GM21528 (cell line): ENCODE measurements around the gene UCMA.
"Not testable (repeated sequence)": the region's sequence is repeated elsewhere in the genome, so short reads cannot be mapped to it uniquely, and the experiment has no call there.

ENCODE experiments used
- ATAC-seq: cut with Tn5 transposase; IDR thresholded peaks from one replicate; pipeline ENCODE4 v1.9.1; 2021; ENCODE audit warnings: mild to moderate bottlenecking, moderate library complexity; ENCODE audit not compliant: unreplicated experiment, low FRiP score

Gene UCMA

DNA sequence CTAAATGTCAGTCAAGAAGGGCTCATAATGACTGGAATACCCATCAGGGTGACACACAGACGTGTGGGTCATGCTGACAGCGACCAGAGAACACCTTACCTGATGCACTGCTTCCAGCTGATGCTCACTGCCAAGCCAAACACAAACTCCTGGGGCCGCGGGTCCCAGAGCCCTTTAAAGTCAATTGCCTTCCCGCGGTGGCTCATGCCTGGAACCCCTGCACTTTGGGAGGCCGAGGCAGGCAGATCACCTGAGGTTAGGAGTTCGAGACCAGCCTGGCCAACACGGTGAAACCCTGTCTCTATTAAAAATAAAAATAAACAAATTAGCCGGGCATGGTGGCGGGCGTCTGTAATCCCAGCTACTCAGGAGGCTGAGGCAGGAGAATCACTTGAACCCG, 562 bp upstream of the UCMA start:
- ATAC-seq, result not testable (repeated sequence)

DNA sequence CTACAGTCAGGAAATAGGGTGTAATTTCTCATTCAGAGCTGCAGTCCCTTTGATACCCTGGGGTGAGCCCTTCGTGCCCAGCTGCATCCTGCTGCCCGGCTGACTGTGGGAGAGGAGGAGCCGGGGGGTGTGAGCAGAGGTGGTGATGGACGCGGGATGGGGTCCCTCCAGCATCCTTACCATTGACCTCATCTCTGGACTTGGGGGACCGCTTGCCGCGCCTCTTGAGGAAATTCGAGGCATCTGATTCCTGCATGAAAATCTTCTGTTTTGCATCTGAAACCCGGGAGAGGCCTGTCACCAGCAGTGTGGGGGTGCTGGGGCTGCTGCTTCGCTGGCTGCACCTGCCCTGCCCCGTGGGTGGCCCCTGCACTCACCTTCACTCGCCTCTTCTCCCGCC, 816 bp downstream of the UCMA start:
- ATAC-seq, result no peak

DNA sequence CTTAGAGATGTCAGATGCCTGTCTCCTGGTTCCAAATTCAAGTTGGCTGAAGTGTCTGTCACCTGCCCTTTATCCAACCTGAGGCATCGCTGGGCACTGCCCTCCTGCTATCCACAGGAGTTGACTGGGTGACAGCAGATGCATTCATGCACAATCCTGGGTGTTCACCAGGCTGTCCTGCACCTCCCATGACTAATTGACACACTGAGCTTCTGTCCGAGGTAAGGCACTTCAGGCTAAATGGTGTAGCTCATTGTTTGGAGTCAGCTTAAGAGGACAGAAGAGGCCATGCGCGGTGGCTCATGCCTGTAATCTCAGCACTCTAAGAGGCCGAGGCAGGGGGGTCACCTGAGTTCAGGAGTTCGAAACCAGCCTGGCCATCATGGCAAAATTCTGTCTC, 2.4 kb downstream of the UCMA start:
- no peak for ATAC-seq

DNA sequence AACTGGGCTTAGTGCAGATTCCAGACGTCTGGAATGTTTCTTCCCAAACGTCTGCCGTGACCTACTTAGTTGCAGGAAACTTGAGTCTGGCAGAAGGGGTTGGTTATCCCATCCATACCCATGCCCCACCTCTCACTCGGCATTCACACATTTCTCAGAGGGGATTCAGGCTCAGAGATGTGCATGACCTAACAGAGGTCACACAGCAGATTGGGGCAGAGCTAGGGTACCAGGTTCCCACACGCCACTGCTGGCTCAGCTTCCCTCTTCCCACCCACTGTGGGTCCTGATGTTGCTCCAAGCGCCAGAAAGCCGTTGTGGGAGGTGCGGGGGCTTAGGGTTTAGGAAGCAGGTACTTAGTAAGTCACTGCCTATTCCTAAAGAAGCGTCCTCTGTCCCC, 3.0 kb downstream of the UCMA start:
- ATAC-seq, result no peak

DNA sequence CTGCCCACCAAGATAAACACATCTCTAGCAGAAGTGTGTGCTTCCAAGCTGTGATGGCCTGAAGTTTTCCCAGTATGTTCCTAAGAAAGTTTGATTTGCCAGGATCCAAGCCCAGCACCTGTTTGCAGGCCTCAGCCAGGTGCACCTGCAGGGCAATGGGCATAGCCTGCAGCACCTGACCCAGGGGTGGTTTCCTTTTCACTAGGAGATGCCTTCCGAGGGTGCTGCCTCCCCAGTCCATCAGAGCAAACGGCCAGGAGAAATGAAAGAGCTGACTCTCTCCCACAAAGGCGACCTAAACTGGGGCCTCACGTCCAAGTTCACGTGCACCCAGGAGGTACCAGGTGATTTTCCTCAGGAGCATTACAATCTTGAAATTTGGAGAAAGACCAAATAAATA, 7.1 kb downstream of the UCMA start:
- ATAC-seq, result no peak

DNA sequence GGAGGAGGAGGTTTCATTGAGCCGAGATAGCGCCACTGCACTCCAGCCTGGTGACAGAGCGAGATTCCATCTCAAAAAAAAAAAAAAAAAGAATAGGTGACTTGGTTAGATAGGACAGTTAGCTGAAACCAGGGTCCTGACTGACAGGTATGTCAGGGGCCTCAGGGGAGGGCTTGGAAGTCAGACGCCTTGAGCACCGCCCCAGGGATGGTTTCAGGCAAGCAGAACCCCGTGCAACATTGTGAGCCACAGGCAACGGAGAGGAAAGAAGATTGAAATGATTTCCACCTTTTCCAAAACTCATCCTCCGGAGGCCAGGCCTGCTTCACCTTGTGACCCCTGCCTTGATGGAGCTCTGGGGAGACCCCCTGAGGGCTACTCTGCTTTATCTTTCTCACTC, 8.6 kb downstream of the UCMA start:
- no peak for ATAC-seq

DNA sequence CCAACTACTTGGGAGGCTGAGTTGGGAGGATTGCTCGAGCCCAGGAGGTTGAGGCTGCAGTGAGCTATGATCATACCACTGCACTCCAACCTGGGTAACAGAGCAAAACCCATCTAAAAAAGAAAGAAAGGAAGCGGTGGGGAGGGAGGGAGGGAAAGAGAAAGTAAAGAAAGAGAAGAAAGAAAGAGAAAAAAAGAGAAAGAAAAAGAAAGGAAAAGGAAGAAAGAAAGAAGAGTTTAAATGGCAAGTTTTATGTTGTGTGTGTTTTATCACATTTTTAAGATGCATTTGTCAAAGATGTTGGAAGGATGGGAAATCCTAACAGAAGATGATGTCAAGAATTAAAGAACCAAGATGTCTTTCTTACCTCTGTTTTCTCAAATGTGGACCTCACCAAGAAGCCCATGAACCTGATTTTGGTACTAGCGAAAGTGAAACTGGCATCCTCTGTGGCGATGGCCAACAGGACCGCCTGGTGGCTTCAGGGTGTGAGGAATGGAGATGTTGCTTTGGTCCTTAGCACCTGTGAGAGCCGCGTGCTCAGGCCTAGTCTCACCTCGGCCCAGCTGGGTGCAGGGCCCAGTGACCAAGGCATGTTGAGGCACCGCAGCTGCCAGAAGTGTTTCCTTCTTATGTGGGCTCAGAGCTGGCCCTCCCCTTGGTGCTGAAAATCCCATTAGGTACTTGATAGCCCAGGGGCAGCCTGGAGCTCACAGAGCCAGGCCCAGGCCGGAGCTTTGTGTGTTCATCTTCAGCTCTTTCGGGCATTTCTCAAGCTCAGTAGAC, 9.8 kb downstream of the UCMA start:
- ATAC-seq, result no peak

DNA sequence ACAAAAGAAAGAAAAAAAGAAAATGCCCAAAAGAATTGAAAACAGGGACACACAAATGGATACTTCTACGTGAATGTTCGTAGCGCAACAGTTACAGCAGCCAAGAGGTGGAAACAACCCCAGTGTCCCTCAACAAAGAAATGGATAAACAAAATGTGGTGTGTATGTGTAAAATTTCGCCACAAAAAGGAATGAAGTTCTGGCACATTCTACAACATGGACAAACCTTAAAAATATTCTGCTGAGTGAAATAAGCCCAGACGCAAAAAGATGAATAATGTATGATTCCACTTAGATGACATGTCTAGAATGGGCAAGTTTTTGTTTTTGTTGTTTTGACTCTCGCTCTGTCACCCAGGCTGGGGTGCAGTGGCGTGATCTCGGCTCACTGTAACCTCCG, 10.9 kb downstream of the UCMA start:
- ATAC-seq, result no peak

DNA sequence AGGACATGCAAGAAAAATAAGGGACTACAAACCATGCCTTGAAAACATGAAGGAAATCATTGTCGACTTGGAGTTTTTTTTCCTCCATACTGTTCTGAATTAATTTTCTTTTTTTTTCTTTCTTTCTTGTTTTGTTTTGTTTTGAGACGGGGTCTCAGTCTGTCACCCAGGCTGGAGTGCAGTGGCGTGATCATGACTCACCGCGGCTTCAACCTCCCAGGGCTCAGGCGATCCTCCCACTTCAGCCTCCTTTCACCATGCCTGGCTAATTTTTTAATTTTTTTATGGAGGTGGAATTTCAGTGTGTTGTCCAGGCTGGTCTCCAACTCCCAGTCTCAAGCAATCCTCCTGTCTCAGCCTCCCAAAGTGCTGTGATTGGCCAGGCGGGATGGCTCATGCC, 11.6 kb downstream of the UCMA start:
- no peak for ATAC-seq

DNA sequence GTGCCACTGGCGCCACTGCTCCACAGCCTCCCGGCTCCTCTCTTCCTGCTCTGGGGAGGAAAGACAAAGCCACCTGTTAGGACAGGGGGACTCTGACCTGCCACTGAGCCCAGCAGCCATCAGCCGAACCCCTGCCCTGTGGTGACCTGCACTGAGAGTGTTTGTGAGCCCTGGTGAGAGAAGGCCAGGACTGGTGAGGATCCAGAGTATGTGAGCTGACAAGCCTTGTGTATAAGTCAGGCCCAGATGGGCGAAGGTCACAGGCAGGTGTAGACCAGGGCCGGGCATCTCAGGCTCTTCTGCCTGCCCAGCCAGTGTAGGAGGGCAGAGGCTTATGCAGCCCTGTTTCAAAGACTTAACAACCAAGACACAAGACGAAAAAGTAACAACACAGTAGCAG, 12.0 kb downstream of the UCMA start:
- no peak for ATAC-seq

DNA sequence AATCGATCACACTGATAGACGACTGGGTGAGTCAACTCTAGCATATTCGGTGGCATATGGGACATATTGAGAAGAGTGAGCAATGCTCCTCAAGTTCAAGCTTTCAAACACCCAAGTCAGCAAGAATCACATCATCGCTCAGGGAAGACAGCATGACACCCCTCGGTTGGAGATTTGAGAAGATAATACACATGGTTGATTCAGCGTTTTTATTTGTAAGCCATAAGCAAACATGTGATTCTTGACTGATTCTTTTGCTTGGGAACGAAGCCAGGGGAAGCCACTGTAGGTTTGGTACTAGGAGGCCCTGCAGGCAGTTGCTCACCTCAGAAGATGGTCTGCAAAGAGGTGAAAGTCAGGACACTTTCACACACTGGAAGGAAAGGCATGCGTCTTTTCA, 12.6 kb downstream of the UCMA start:
- ATAC-seq, result no peak

DNA sequence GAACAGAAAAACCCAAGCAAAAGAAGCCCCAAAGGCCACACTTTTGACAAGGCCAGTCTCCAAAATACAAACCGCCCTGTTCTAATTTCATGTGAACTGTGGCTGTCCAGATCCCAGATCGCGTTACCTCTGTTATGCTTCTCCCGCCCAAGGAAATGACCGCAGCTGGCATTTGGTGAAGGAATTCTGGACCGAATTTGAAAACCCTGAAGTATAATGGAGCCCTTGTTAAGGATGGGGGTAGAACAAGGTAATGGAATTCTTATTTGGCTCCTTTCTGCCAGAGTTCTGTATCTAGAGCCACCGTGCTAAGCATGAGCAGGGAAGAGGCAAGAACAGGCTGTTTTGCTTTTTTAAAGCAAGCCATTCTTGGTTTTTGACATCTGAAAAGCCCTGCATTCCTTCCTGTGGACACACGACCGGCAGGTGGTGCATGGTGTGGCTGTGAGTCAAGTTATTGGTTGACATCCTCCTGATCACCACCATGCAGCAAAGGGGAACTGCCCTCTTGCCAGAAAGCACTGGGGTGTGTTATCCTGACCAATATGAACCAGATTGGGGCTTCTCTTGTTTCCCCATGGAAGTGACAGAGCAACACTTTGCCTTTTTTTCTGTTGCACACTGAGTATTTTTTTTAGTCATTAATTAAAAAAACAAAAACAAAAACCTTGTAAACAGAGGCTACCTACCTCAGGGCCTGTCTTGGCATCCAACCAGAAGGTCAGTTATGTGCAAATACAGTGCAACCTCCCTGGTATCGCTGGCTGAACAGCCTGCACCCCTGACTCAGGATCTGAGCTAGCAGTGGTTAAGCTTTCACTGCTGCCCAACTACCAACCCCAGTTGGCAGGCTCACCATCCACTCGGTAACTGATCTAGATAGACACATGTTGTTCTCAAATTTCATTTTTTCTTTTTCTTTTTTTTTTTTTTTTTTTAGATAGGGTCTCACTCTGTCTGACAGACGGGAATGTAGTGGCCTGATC, 14.2 kb downstream of the UCMA start:
- no peak for ATAC-seq

DNA sequence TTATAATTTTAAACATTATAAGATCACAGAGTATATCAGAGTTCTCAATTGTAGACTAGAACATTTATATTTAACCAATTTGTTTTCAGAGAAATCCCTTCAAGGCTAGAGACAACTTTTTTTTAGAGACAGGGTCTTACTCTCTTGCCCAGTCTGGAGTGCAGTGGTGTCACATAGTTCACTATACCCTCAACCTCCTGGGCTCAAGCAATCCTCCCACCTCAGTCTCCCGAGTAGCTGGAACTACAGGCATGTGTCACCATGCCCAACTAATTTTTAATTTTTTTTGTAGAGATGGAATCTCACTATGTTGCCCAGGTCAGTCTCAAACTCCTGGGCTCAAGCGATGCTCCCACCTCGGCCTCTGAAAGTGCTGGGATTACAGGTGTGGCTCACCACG, 15.3 kb downstream of the UCMA start:
- ATAC-seq, result no peak

DNA sequence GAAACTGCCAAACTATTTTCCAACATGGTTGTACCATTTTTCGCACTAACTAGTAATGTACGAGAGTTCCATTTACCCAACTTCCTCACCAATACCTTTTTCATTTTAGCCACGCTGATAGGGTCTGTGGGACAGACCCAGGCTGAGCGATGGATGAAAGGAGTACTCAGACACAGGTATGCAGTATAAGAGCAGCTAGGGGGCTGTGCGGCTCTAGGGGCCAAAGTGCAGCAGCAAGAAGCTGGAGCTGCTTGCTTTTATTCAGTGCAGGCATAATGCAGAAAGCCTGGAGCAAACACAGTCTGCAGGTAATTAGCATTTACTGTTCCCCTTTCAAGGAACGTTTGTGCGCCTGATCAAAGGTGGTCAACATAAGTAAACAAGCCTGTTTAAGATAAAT, 21.0 kb downstream of the UCMA start:
- no peak for ATAC-seq

DNA sequence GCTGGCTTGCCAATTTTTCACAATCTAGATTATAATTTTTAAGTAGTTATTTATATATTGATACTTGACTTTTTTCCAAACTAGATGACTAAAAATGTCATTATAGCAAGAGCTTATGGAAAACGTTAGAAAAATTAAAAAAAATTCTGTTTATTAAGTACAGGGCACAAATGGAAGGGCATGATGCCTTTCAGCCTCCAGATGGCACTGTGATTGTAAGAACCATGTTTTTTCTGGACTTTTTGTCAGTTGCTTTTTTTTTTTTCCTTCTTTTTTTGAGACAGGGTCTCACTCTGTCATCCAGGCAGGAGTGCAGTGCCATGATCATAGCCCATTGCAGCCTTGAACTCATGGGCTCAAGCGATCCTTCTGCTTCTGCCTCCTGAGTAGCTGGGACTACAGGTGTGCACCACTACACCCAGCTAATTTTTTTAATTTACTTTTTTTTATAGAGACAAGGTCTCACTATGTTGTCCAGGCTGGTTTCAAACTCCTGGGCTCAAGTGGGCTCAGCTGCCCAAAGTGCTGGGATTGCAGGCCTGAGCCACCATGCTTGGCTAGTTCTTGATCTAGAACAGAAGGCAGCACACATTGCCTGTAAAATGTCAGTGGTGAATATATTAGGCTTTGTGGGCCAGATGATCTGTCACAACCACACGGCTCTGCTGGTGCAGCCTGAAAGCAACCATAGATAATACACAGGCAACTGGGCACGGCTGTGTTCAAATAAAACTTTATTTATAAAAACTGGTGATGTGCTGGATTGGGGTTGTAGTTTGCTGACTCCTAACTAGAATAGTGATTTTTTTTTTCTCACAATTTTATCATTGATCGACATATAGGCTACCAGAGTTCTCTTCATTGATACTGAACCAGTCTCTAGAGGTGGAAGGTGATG, 27.4 kb downstream of the UCMA start:
- no peak for ATAC-seq

DNA sequence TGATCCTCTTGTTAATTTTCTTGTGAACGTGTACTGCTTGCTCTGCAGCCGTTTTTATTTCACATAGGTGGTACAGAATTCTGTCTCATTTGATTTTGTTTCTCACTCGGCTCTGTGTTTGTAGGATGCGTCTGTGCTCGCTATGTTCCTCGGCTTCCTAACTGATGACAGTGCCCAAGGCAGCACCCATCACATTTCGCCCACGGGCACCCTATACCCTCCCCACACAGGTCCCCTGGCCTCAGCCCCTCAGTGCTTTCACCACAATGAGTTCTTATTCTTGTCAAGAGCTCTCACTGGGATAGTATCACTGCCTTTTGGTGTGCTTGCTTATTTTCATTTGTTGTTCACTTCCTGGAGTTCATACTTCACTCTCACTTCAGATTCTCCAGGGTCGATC, 28.1 kb downstream of the UCMA start:
- ATAC-seq, result no peak

DNA sequence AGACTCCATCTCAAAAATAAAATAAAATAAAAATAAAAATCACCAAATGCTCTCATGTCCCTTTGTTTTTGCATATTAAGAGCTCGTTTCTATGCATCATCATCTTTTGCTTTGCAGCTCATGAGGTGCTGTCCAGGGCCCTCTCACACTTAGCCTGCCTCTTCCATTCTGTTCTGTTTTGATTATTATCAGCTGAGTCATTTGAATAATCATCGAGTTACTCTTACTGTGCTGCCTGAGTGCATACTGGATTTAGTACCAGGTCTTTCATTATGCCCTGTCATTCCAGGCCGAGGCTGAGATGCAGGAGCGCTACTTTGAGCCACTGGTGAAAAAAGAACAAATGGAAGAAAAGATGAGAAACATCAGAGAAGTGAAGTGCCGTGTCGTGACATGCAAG, 33.0 kb downstream of the UCMA start:
- ATAC-seq, result no peak

DNA sequence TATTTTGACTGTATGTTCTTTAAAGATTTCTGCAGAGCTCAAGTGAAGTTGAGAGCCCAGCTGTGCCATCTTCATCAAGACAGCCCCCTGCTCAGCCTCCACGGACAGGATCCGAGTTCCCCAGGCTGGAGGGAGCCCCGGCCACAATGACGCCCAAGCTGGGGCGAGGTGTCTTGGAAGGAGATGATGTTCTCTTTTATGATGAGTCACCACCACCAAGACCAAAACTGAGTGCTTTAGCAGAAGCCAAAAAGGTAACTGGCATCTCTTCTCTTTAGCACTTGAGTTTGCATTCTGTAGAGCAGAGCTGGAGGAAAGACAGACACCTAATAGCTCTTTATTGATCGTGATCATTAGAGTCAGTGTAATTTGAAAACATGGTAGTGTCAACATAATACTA, 39.2 kb downstream of the UCMA start:
- ATAC-seq, result no peak

DNA sequence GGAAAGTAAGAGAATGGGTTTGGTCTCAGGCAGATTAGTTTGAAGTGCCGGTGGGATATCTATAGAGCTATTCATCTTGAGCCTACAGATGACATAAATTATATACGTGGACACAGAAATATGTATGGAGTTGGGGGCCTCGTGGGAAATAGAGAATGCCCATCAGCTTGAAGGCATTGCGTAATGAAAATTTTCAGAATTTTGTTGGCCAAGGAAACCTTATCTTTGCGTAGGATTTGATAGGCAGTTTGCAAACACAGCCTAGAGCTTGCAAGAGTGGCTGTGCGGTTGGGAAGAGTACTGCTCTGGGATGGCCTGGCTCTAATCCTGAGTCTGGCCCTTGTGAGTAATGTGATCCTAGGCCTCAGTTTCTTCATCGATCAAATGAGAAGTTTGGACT, 40.5 kb downstream of the UCMA start:
- no peak for ATAC-seq

DNA sequence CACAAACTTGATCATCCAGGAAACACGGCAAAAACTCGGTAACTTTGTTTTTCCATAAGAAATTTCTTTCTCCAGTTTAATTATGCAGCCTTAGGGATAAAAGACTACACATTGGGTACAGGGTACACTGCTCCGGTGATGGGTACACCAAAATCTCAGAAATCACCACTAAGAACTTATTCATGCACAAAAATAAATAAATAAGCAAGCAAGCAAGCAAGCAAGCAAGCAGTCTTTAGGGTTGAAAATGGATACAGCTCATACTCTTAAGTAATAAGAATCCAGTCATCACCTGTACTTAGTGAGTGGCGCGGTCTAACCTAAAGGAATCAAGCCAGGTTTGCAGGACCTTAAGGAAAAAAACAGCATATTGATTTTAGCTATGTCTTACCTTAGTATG, 42.8 kb downstream of the UCMA start:
- ATAC-seq, result no peak

DNA sequence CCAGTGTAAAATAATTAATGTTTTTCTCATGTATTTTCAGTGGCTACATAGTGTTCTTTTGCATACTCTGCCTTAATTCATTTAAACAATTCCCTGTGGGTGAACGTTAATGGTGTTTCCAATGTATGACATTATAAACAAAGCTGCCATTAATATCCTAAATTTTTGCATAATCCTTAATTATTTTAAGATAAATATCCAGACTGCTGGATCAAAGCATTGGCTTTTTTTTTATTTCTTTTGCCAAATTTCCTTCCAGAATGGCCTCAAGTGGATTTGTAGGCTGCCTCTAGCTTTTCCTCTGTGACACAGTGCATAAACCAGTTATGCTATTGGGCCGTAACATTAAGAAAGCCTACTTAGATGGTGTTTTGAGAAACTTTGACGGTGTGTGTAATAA, 43.4 kb downstream of the UCMA start:
- ATAC-seq, result no peak
